GM18517 (cell line): ENCODE measurements around the gene PNPLA7.

Experiments used
- ATAC-seq: cut with Tn5 transposase; IDR thresholded peaks from one replicate; pipeline ENCODE4 v1.9.1; 2021; ENCODE audit warnings: mild to moderate bottlenecking, moderate library complexity; ENCODE audit not compliant: unreplicated experiment

The PNPLA7 gene

DNA sequence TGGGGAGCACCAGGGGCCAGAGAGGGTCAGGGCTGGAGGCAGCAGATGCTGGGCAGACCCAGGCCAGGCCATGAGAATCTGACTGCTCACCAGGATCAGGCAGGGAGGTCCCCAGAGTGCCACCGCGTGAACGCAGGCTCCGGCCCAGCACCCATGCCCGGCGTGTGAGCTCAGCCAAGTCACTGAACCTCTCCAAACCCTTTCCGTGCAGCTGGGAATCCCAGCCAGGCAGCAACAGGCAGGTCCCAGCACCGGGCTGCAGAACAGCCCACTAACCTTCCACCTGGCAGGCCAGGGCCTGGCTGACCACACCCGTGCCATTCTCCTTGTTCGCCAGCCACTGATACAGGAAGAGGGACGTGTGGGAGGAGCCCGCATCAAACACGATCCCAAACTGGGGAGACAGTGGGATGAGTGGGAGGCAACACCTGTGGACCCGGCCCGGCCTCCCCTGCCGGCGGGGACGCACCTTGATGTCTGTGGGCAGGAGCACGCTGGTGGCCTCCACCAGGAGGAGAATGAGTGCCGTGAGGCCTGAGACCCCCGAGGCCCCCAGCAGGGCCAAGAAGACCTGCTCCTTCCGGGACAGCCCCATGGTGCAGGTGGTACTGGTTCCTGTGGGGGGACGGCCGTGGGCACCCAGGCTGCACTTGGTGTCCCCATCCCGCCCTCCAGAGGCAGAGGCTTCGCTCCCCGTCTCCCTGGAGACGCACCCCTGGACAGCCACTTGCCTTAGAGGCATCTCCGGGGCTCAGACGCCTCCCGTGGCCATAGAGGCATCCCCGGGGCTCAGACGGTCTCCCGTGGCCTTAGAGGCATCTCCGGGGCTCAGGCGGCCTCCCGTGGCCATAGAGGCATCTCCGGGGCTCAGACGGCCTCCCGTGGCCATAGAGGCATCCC lies 112.3 kb downstream of the PNPLA7 start:
- no peak for ATAC-seq

DNA sequence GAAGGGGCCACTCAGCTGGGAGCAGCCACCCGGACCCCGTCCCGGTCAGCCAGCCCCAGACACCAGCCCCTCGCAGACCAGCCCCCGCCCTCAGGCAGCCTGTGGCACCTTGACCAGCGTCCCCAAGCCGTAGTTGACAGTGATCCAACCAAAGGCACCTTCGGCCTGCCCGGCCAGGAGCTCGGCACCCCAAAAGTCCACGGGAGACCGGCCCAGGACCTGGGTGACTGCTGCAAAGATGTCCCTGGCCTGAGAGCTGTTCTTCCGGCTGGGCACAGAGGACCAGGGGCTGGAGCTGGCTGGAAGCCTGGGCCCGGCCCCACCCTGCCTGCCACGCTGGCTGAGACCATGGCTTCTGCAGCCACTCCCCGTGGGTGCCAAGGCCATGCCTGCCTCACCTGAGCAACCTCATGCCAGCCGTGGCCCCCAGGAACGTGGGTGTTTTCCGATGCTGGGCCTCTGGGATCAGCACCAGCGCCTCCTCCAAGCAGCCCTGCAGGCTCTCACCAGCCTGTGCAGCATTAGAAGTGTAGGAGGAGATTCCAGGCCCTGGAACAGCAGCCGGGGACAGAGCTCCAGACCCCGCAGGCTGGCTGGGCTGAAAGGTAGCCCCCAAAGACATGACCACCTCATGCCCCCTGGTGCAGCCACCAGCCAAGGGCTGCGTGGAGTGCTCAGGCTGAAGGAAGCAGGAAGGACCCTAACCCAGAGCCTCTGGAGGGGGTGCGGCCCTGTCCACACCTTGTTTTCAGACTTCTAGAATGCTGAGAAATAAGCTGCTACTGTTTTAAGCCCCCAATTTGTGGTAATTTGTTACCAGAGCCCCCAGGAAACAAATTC lies 113.2 kb downstream of the PNPLA7 start:
- ATAC-seq: no peak

DNA sequence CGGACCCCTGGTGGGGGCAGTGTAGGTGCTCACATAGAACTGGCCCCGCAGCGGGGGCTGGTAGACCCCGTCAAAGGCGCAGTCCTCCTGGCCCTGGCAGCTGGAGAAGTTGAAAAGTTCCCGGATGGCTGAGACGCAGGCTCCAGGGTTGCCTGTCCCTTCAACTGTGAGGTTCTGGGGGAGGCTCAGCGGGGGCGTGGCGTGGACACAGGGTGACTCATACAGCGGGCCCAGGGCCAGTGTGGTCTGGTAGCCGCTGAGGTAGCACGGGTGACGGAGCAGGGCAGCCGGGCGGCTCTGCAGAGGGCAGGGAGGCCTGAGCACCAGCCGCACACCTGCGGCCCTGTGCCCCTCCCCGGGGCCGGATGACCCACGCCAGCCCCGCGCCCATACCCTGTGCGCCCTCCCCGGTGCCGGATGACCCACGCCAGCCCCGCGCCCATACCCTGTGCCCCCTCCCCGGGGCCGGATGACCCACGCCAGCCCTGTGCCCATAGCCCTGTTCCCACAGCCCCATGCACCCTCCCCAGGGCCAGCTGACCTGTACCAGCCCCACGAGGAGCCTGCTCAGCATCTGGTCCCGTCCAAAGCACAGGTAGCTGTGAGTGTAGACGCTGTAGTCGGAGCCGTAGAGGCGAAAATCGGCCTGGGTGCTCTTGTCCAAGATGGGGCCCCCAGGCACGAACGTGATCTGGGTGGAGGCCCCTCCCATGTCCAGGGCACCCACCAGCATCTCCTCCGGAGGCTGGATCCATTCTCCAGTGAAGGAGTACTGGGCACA lies 114.0 kb downstream of the PNPLA7 start:
- ATAC-seq: no peak

DNA sequence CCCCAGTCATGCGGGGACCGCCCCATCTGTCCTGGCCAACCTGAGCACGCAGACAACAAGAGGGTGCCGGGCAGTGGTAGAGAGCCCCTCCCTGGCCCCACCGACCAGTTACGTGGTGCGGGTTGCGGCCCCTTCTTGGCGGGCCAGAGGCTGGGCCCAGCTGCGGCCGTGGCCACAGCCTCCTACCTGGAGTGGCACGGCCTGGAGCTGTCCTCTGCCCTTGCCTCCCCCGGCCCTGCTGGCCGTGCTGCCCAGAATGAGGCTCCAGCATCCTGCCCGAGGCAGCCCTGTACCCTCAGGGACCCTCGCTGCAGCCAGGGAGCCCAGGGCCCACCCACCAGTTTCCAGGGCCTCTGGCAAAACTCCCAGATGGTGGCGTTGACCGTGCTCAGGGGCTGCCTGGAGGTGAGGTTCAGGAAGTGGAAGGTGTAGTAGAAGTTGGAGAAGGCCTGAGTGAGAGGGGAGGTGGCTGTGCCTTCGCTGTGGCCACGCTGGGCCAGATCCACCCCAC lies 114.8 kb downstream of the PNPLA7 start:
- ATAC-seq: no peak

DNA sequence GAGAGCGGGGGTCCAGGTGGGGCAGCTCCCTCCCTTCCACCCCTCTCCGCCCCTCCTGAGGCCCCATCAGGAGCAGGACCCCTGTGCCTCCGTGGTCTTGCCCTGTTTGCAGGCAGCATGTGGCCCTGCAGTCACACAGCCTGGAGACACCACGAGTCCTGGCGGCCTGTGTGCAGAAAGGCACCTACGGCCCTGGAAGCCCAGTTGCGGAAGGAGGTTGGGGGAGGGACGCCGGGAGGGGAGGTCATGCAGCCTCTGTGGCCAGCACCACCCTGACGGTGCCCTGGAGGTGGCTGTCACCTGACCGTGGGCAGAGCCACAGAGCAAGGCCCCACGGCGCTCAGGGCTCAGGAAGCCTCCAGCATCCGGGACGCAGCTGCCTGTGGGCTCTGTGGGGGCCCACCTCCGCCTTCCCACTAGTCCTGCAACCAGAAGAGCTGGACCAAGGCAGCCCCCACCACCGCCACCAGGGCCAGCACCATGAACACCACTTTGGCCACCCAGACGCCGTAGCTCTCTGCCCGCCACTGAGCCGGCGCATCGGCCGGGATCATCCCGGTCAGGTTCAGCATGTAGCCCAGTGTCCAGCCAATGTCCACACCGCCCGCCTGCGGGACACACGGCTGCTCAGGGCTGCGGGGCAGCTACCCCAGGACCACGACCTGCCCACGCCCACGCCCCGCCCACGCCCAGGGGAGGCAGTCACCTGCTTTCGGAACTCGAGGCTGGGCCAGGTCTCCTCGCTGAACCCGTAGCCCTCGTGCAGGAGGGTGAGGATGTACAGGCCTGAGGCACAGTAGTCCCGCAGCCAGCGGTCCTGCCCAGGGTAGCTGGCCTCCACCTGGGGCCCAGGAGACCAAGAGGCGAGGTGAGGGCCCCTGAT lies 115.5 kb downstream of the PNPLA7 start:
- ATAC-seq: no peak

DNA sequence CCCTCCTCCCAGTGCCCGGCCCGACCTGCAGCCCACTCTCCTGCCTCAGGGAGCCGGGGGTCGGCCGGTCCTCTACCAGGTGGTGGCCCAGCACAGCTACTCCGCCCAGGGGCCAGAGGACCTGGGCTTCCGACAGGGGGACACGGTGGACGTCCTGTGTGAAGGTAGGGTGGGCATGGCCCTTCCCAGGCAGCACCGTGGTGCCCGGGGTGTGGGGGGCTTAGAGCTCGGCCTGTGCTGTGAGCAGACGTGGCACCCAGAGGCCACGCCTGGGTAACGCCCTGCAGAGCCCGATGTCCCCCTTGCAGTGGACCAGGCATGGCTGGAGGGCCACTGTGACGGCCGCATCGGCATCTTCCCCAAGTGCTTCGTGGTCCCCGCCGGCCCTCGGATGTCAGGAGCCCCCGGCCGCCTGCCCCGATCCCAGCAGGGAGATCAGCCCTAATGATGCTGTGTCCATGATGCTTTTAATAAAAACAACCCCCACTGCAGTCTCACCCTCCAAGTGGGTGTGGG lies 116.2 kb downstream of the PNPLA7 start:
- no peak for ATAC-seq

DNA sequence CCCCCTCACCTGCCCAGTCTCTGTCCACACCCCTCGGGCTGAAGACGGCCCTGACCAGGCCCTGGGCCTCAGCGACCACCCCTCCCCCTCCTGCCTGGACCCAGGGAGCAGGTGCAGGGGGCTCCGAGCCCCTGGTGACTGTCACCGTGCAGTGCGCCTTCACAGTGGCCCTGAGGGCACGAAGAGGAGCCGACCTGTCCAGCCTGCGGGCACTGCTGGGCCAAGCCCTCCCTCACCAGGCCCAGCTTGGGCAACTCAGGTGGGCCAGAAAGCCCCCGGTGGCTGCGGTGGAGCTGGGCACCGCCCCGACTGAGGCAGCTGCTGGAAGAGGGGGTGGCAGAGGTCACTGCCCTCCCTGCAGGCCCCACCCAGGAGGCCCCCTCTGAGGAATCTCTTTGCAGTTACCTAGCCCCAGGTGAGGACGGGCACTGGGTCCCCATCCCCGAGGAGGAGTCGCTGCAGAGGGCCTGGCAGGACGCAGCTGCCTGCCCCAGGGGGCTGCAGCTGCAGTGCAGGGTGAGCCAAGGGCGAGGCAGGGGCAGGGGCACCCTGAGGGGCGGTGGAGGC lies 116.8 kb downstream of the PNPLA7 start:
- no peak for ATAC-seq

DNA sequence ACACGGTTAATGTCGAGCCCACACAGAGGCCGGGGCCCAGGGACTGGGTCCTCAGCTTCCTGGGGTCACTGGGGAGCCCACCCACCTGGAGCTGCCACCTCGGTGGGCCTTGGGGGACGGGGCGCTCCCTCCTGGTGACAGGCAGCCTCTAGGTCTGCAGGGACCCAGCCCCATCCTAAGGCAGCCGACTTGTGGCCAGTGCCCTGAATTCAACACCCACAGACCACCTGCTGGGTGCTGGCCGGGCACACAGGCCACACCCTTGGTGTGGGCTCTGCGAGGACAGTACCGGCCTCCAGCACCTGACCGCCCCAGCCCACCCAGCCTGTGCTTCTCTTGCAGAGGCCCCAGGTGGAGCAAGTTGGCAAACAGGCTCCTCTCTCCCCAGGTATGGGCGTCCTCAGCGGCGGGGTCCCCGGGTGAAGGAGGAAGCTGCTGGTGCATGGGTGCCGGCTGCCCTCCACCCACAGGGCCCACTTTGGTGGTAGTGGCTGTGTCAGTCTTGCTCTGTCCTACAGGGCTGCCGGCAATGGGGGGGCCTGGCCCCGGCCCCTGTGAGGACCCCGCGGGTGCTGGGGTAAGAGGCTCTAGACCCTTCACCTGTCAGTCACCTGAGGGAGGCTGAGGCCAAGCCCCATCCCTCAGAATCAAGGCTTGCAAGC lies 117.4 kb downstream of the PNPLA7 start:
- ATAC-seq: no peak

DNA sequence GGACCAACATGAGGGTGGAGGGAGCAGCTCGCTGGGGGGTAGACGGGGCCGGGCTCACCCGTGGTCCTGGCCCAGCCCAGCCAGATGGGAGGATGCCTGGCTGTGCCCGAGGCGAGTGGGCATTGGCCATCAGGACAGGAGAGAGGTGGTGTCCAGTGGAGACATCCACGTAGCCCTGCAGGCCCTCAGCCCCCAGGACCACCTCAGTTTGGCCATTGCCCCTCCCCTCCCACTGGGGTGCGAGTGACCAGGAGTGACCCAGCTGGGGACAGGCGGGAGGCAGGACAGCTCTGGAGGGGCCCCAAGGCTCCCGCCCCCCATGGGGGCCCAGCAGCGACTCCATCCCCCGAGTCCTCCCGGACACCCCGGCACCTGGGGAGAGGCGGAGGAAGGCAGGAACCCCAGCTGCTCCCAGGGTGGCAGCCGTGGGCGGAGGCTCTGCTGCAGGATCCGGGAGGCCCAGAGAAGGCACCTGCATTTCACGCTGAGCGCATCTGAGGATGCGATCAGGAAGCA lies 118.7 kb downstream of the PNPLA7 start:
- no peak for ATAC-seq

DNA sequence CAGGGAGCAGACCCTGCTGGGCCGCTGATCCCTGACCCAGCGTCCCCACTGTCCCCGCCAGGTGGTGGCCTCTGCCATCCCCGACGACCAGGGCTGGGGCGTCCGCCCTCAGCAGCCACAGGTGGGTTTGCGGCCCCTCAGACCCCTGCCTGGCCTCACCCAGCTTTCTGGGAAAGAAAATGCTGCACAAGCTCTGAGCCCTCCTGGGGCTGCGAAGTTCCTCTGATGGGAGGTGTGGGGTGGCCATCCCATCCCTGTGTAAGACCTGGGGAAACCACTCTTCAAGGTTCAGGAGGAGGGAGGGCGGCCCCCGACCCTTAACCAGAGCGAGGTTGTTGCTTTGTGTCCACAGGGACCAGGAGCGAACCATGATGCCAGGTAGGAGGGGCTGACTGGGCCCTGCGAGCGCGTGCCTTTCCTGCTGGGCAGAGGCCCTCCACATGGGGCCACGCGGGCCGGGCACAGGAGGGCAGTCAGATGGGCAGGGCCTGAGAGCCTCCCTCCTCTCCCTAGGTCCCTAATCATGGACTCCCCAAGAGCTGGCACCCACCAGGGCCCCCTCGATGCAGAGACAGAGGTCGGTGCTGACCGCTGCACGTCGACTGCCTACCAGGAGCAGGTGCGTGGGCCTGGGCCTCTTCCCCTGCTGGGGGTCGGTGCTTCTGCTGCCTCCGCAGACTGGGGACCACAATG lies 119.3 kb downstream of the PNPLA7 start:
- no peak for ATAC-seq

DNA sequence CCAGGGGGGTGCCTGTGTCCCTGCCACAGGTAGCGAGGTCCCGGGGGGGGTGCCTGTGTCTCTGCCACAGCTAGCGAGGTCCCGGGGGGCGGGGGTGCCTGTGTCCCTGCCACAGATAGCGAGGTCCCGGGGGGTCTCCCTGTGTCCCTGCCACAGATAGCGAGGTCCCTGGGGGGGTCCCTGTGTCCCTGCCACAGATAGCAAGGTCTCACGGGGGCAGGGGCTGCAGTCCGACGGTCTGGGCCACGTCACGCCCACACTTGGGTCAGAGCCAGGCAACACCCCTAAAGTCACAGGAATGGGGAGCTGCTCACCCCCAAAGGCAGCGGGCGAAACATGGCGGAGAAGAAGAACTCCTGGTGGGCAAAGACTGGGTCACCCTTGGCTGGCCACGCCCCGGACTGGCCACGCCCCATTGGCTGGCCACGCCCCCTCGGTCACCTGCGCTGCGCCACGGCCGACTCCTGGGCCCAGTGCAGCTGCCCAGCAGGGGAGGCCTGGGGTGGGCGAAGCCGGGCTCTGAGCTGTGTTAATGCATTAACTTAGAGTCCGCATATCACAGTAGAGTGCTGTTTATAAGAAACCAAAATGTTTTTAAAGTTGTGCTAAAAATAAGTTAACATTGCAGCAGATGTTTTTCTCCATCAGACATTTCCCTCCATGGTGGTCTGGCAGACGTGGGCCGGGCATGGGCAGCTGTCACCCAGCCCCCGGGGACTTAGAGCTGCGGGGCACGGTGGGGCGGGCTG lies 120.1 kb downstream of the PNPLA7 start:
- ATAC-seq: no peak

DNA sequence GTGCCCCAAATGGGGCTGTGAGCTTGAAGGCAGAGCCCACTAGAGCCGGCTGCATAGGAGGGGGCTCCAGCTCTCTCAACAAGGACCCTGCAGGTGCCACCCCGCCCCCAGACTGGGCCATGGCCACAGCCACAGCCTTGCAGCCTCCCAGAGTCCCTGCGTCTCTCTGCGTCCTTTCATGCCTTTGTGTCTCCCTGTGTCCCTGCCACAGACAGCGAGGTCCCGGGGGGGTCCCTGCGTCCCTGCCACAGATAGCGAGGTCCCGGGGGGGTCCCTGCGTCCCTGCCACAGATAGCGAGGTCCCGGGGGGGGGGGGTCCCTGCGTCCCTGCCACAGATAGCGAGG lies 120.7 kb downstream of the PNPLA7 start:
- ATAC-seq: no peak

DNA sequence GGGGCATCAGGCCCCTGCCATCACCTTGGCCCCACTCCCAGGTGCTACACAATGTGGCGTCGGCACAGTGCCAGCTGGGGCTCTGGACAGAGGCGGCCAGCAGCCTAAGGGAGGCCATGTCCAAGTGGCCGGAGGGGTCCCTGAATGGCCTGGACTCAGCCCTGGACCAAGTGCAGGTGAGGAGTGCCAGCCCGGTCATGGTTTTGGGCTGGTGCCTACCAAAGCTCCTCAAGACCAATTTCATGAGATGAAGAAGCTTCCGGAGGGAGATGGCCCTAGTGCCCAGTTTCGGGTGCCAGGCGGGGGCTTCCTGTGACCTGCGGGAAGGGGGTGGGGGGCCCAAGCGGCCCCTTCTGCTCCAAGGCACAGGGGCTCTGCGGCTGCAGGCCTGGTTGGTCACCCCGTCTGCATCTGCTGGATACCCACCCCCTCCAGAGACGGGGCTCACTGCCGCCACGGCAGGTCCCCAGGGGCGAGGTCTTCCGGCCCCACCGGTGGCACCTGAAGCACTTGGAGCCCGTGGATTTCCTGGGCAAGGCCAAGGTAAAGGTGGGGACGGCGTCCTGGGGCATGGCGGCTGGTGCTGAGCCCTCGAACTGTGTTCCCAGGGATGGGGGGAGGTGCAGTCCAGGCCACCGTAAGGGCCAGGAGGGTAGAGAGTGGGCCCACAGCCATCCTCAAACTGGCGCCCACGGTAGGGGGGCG lies 121.2 kb downstream of the PNPLA7 start:
- ATAC-seq: no peak

DNA sequence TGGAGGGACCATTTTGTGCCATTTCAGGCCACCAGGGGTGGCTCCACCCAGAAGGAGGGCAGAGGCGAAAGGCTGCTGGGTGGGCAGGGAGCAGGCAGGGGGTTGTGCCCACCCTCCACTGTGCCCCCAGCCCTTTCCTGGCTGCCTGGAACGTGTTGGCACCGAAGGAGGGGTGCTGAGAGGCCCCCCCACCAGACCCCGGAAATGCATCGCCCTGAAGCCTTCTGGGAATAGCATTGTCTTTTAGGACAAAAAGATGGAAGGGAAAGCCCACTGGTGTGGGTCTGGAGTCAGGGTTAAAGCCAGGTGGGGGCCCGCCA lies 121.9 kb downstream of the PNPLA7 start:
- no peak for ATAC-seq

DNA sequence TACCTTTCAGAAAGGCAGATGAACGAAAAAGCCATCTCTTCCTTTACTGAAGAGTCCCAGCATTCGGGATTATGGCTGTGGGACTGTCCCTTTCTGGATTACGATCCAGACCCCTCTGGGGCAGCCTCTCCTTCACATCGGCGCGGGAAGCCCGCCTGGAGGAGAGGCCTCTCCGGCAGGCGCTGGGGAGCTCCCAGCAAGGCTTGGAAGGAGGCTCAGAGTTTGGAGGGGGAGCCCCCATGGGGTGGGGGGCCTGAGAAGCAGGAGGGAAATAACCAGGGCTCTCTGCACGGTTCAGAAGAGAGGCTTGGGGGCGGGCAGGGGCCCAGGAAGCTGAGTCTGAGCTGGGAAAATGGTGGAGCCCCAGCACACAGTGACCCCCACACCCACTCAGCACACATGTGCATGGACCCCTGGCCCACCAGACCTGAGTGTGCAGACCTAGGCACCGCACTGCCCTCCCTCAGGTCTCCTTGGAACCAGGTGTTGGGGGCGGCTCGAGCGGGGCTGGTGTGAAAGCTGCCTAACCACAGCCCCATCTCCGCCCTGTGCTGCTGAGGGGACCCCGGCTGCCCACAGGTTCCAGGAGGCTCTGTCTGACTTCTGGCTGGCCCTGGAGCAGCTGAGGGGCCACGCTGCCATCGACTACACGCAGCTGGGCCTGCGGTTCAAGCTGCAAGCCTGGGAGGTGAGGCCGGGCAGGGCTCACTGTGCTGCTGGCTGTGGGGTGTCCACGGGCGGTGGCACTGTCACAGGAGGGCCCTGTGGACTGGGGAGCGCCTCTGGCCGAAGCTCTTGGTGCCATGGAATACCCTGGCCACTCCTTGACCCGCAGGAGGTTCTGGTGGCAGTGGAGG lies 122.5 kb downstream of the PNPLA7 start:
- ATAC-seq: no peak

DNA sequence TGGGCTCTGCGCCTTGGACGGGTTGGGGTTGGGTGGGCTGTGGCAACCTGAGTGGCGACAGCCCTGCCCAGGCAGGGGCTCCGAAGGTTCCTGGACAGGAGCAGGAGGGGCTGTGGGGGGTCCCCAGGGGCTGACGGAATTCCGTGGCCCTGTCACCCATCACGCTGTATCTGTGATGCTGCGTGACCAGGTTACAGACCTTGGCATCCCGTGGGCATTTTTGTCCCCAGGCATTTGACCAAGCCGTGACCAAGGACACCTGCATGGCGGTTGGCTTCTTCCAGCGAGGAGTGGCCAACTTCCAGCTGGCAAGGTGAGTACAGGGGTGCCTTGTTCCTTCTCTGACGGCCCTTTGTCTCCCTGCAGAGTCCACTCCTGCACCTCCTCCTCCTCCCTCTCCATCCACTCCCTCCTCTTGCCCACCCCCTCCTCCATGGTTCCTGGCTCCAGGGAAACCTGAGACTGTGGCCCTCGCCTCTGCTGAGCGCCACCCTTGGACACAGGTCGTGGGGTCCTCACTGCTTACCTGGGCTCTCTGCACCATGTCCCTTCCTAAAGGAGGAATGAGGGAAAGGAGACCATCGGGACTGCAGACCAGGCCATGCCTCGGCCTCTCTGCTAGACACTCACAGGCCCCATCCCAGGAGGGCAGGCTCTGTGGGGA lies 124.1 kb downstream of the PNPLA7 start:
- ATAC-seq: no peak
